Measurements from ENCODE around the gene BTD.

BTD gene

GRCh38 chr3:15656342-15656741, 54.8 kb downstream of the BTD start:
- Histone ChIP-seq H3K4me1 (ENCODE audit: insufficient read depth, low read length) (peaks cover 7% of the 10 kb centered on the region), H3K4me3 (ENCODE audit: low read depth in 1 of 2, low read length in 2 of 2) (no peak overlapping the region), H3K9me3 (ENCODE audit: low read length) (peaks cover 12% of the 10 kb centered on the region), H3K27me3 (ENCODE audit: control insufficient read depth in 1 of 2, insufficient read depth in 2 of 2, low read length in 2 of 2) (no peaks in the 10 kb centered on the region), H3K9ac (ENCODE audit: low read length) (no peak overlapping the region), H3K36me3 (ENCODE audit: insufficient read depth, low read length) (no peaks in the 10 kb centered on the region), H3K27ac (ENCODE audit: low read depth, low read length) (no peak overlapping the region)

DNA sequence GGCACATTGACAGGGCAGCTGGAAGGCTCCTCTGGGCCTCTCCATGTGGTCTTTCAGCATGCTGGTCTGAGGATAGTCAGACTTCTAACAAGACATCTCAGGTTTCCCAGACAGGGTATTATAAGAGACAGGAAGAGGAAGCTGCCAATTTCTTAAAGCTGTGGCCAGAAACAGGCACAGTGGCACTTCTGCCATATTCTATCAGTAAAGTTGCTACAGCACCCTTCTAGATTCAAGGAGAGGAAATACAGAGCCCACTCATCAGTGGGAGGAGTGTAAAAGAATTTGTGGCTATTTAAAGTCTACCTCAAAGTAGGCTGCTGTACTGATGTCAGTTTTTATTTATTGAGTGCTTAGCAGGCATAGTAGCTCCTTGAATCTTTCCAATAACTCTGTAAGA, 55.5 kb downstream of the BTD start:
- no peaks in the 10 kb centered on the region for H3K27me3 ChIP-seq (ENCODE audit: control insufficient read depth in 1 of 2, insufficient read depth in 2 of 2, low read length in 2 of 2)
- H3K4me1 ChIP-seq (ENCODE audit: insufficient read depth, low read length), result peaks cover 7% of the 10 kb centered on the region
- no peaks in the 10 kb centered on the region for H3K36me3 ChIP-seq (ENCODE audit: insufficient read depth, low read length)
- H3K4me3 ChIP-seq (ENCODE audit: low read depth in 1 of 2, low read length in 2 of 2), result peak overlapping the region in 1 of 2 donors; percentile 7
- H3K9me3 ChIP-seq (ENCODE audit: low read length), result peaks cover 12% of the 10 kb centered on the region
- no peak overlapping the region for H3K9ac ChIP-seq (ENCODE audit: low read length)
- no peak overlapping the region for H3K27ac ChIP-seq (ENCODE audit: low read depth, low read length)

DNA sequence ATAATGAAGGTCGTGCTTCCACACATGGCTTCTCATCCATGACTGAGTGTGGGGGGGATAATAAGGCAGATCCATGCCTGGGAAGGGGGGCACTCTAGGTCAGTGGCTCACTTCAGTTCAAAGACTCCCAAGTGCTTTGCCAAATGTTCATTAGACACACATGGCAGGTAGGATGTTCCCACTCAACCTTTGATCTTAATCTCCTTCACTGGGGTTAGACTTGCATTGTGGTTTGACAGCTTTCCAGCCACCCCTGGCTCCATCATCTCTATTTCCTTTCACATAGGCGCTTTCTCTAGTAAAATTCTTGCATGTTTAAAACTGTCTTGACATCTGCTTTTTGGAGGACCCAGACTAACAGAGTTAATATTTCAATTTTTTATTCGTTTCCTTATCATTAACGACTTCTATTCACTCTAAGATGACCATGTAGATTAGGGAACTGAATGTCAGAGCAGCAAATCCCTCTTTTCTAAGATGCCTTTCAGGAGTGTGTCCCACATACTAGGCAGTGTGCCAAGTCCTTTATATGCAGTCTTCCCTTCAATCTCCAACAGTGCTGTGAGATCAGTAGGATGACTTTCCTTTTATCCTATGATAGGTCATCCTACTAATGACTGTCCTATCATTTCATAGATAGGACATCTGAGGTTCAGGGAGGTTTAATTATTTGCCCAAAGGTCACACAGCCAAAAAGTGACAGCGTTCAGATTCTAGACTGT, 57.9 kb downstream of the BTD start:
- no peak overlapping the region for H3K9ac ChIP-seq (ENCODE audit: low read length)
- H3K4me3 ChIP-seq (ENCODE audit: low read depth in 1 of 2, low read length in 2 of 2), result no peak overlapping the region
- H3K27ac ChIP-seq (ENCODE audit: low read depth, low read length), result no peak overlapping the region
- no peaks in the 10 kb centered on the region for H3K4me1 ChIP-seq (ENCODE audit: insufficient read depth, low read length)
- H3K27me3 ChIP-seq (ENCODE audit: control insufficient read depth in 1 of 2, insufficient read depth in 2 of 2, low read length in 2 of 2), result no peaks in the 10 kb centered on the region
- peaks cover 12% of the 10 kb centered on the region for H3K9me3 ChIP-seq (ENCODE audit: low read length)
- H3K36me3 ChIP-seq (ENCODE audit: insufficient read depth, low read length), result no peaks in the 10 kb centered on the region

DNA sequence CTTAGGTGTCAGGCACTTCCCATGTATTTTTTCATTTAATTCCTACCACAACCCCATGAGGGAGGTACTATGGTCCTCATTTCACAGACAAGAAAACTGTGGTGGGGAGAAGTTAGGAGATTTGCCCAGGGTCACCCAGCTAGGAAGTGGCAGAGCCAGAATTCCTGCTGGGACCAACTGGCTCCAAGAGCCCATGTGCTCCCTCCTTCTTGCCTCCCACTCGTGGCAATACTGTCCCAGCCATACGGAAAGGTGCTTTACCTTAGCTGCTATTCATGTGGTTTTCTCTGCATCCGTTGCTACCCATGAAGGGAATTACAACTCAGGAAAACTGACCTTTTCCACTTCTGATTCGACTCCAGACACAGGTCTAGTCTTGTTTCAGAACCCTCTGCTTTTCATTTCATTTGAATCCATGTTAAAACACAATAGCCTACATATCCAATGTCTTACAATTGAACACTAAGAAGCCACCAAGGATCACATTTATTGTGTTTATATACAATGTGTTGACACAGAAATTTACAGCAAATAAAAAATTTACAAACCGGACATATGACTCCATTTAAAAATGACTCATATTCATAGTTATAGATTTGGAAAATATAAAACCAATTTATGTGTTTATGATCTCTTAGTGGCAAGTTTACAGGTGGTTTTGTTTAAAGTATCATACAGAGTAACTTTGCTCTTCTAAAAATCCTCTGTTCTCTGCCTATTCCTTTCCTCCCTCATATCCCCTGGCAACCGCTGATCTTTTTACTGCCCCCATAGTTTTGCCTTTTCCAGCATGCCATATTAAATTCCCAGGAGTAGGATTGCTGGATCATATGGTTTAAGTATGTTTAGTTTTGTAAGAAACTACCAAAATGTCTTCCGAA, 58.8 kb downstream of the BTD start:
- Histone ChIP-seq H3K27ac (ENCODE audit: low read depth, low read length) (no peak overlapping the region), H3K27me3 (ENCODE audit: control insufficient read depth in 1 of 2, insufficient read depth in 2 of 2, low read length in 2 of 2) (no peaks in the 10 kb centered on the region), H3K9ac (ENCODE audit: low read length) (no peak overlapping the region), H3K36me3 (ENCODE audit: insufficient read depth, low read length) (no peaks in the 10 kb centered on the region), H3K4me3 (ENCODE audit: low read depth in 1 of 2, low read length in 2 of 2) (no peak overlapping the region), H3K9me3 (ENCODE audit: low read length) (peaks cover 12% of the 10 kb centered on the region), H3K4me1 (ENCODE audit: insufficient read depth, low read length) (peaks cover 3% of the 10 kb centered on the region)

DNA sequence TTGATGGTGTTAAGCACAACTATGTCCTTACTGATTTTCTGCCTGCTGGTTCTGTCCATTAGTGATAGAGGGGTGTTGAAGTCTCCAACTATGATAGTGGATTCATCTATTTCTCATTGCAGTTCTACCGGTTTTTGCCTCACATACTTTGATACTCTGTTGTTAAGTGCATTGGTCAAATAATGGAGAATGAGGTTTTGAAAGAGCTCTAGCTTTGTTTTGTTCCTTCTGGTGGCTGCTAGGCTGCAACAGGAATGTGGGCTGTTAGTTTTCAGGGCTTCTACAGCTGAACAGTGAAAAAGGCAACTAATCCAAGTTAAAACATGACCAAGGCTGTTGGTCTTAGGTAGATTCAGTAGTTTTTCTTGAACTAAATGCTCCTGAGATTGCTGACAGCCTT, 62.6 kb downstream of the BTD start:
- no peak overlapping the region for H3K4me3 ChIP-seq (ENCODE audit: low read depth in 1 of 2, low read length in 2 of 2)
- peaks cover 3% of the 10 kb centered on the region for H3K4me1 ChIP-seq (ENCODE audit: insufficient read depth, low read length)

DNA sequence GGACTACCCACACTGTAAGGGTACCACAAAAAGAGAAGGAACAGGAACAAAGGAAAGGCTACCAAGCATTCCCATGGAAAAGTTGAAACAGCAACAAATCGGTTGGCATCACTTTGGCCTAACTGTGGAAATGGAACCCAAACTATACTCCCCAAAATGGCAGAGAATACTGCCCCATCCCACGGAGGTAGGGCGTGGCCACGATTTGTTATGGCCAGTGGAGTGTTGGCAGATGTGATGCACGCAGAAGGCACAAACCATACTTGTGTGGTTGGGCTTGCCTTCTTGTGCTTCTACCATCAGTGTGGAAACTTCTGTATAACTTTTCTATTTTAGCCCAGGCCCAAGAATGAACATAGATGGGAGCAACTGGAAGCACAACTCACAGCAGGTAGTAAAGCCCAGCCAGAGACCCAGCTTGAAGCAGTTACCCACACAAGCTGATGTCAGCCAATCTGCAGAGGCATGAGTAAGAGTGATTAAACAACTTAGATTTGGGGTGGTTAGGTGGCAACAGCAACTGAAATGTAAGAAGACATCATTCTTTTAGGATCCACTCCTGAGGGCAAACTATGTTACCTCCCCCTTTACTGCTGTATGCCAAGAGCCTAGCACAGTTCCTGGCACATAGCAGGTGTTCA, 64.1 kb downstream of the BTD start:
- H3K4me1 ChIP-seq (ENCODE audit: insufficient read depth, low read length), result peaks cover 3% of the 10 kb centered on the region
- no peaks in the 10 kb centered on the region for H3K27me3 ChIP-seq (ENCODE audit: control insufficient read depth in 1 of 2, insufficient read depth in 2 of 2, low read length in 2 of 2)
- no peak overlapping the region for H3K4me3 ChIP-seq (ENCODE audit: low read depth in 1 of 2, low read length in 2 of 2)
- H3K9me3 ChIP-seq (ENCODE audit: low read length), result no peaks in the 10 kb centered on the region
- no peak overlapping the region for H3K9ac ChIP-seq (ENCODE audit: low read length)
- no peak overlapping the region for H3K27ac ChIP-seq (ENCODE audit: low read depth, low read length)
- H3K36me3 ChIP-seq (ENCODE audit: insufficient read depth, low read length), result peaks cover 4% of the 10 kb centered on the region

More for the DNA sequence above, 62.6 kb downstream of the BTD start:
- H3K36me3 ChIP-seq (ENCODE audit: insufficient read depth, low read length), result no peaks in the 10 kb centered on the region
- no peak overlapping the region for H3K27ac ChIP-seq (ENCODE audit: low read depth, low read length)
- no peak overlapping the region for H3K9ac ChIP-seq (ENCODE audit: low read length)
- no peaks in the 10 kb centered on the region for H3K27me3 ChIP-seq (ENCODE audit: control insufficient read depth in 1 of 2, insufficient read depth in 2 of 2, low read length in 2 of 2)
- H3K9me3 ChIP-seq (ENCODE audit: low read length), result no peaks in the 10 kb centered on the region

DNA sequence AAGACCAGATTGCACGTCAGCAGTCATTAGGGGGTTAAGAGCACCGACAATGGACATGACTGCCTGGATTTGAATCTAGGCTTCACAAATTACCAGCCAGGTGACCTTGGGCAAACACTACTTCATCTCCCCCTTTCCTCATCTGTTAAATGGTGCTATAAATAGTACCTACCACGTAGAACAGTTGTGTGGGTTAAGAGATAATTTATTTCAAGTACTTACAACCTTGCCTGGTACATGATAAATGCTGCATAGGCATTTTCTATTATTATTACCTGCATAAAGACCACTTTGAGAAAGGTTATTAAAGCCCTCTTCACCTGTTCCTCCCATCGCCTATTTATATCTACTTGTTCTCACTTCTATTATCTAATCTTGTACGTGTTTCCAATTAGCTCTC, 64.7 kb downstream of the BTD start:
- no peak overlapping the region for H3K27ac ChIP-seq (ENCODE audit: low read depth, low read length)
- peaks cover 3% of the 10 kb centered on the region for H3K4me1 ChIP-seq (ENCODE audit: insufficient read depth, low read length)
- no peaks in the 10 kb centered on the region for H3K9me3 ChIP-seq (ENCODE audit: low read length)
- H3K4me3 ChIP-seq (ENCODE audit: low read depth in 1 of 2, low read length in 2 of 2), result no peak overlapping the region
- peaks cover 4% of the 10 kb centered on the region for H3K36me3 ChIP-seq (ENCODE audit: insufficient read depth, low read length)
- H3K27me3 ChIP-seq (ENCODE audit: control insufficient read depth in 1 of 2, insufficient read depth in 2 of 2, low read length in 2 of 2), result no peaks in the 10 kb centered on the region
- H3K9ac ChIP-seq (ENCODE audit: low read length), result no peak overlapping the region

- Histone ChIP-seq H3K9me3 (ENCODE audit: low read length) (no peaks in the 10 kb centered on the region), H3K27ac (ENCODE audit: low read depth, low read length) (no peak overlapping the region), H3K4me3 (ENCODE audit: low read depth in 1 of 2, low read length in 2 of 2) (no peak overlapping the region), H3K9ac (ENCODE audit: low read length) (no peak overlapping the region), H3K4me1 (ENCODE audit: insufficient read depth, low read length) (peaks cover 3% of the 10 kb centered on the region), H3K27me3 (ENCODE audit: control insufficient read depth in 1 of 2, insufficient read depth in 2 of 2, low read length in 2 of 2) (no peaks in the 10 kb centered on the region), H3K36me3 (ENCODE audit: insufficient read depth, low read length) (peaks cover 4% of the 10 kb centered on the region)
These were observed 65.9 kb downstream of the BTD start for GRCh38 chr3:15667484-15667883.

DNA sequence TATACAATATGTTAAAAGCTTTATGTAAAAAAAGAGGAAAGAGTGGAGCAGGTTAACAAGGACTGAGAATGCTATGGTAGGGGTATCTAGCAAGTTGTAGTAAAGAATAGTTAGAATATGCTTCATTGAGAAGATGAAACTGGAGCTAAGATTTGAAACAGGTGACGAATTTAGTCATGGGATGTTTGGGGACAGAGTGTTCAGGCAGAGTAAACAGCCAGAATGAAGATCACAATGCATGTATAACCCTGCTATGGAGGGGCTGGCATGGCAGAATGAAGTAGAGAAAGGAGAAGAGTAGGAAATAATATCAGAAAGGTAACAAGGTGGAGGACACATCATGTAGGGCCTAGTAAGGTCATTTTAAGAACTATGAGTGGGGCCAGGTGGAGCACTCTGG, 72.0 kb downstream of the BTD start:
- Histone ChIP-seq H3K27me3 (ENCODE audit: control insufficient read depth in 1 of 2, insufficient read depth in 2 of 2, low read length in 2 of 2) (no peaks in the 10 kb centered on the region), H3K9me3 (ENCODE audit: low read length) (no peaks in the 10 kb centered on the region), H3K4me3 (ENCODE audit: low read depth in 1 of 2, low read length in 2 of 2) (no peak overlapping the region), H3K9ac (ENCODE audit: low read length) (no peak overlapping the region), H3K4me1 (ENCODE audit: insufficient read depth, low read length) (no peaks in the 10 kb centered on the region), H3K36me3 (ENCODE audit: insufficient read depth, low read length) (peaks cover 31% of the 10 kb centered on the region), H3K27ac (ENCODE audit: low read depth, low read length) (no peak overlapping the region)

- Histone ChIP-seq H3K27me3 (ENCODE audit: control insufficient read depth in 1 of 2, insufficient read depth in 2 of 2, low read length in 2 of 2) (no peaks in the 10 kb centered on the region), H3K9me3 (ENCODE audit: low read length) (no peaks in the 10 kb centered on the region), H3K36me3 (ENCODE audit: insufficient read depth, low read length) (peaks cover 35% of the 10 kb centered on the region), H3K9ac (ENCODE audit: low read length) (no peak overlapping the region), H3K4me3 (ENCODE audit: low read depth in 1 of 2, low read length in 2 of 2) (no peak overlapping the region), H3K27ac (ENCODE audit: low read depth, low read length) (no peak overlapping the region), H3K4me1 (ENCODE audit: insufficient read depth, low read length) (no peaks in the 10 kb centered on the region)
These were observed 74.7 kb downstream of the BTD start for GRCh38 chr3:15676259-15676658.

- no peaks in the 10 kb centered on the region for H3K27me3 ChIP-seq (ENCODE audit: control insufficient read depth in 1 of 2, insufficient read depth in 2 of 2, low read length in 2 of 2)
- no peaks in the 10 kb centered on the region for H3K9me3 ChIP-seq (ENCODE audit: low read length)
- H3K36me3 ChIP-seq (ENCODE audit: insufficient read depth, low read length), result peaks cover 32% of the 10 kb centered on the region
- no peak overlapping the region for H3K27ac ChIP-seq (ENCODE audit: low read depth, low read length)
- peaks cover 22% of the 10 kb centered on the region for H3K4me1 ChIP-seq (ENCODE audit: insufficient read depth, low read length)
- no peak overlapping the region for H3K9ac ChIP-seq (ENCODE audit: low read length)
- no peak overlapping the region for H3K4me3 ChIP-seq (ENCODE audit: low read depth in 1 of 2, low read length in 2 of 2)
These were observed 77.8 kb downstream of the BTD start for GRCh38 chr3:15679306-15679705.
